ENCODE results near the gene LIN7A. TPM values are rescaled to one million over a fixed set of nuclear protein-coding genes. Genes with fewer than 3 reads are reported as not detected.

LIN7A gene
- polyA plus RNA-seq, 4 donors, result 0.27 to 9.0 (median 0.62) TPM

DNA sequence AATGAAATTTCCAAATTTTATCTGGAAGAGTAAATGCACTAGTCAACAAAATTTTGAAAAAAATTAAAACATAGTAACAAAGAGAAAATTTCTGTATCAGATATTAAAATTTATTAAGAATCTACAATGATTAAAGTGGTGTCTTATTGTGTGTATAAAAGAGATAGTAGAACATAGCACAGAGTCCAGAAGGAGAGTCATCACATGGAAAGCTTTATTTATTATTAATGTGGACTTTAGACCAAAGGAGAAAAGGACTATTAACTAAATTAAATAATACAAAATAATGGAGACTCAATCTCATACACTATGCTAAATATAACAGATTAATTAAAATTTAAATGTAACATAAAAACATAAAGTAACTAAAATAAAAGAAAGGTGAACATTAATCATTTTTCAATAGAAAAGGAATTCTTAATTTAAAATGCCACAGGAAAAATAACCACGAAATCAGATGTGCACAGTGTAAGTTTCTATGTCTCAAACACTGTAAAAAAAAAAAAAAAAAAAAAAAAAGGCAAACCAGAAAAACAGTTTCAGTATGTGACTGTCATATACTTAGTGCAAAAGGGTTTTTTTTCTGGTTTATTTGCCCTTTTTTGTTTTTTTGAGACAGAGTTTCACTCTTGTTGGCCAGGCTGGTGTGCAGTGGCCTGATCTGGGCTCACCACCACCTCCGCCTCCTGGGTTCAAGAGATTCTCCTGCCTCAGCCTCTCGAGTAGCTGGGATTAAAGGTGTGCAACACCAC, 125.6 kb downstream of the LIN7A start:
- Histone ChIP-seq H3K27ac (ENCODE audit: low read depth in 1 of 3, low read length in 2 of 3) (no peak overlapping the region), H3K27me3 (ENCODE audit: control insufficient read depth in 3 of 3, insufficient read depth in 3 of 3, low read length in 3 of 3) (no peaks in the 10 kb centered on the region), H3K36me3 (ENCODE audit: control insufficient read depth in 3 of 3, insufficient read depth in 2 of 3, low read depth in 1 of 3, low read length in 3 of 3) (peaks cover 0 to 3% (median 0%) of the 10 kb centered on the region in 3 donors), H3K4me3 (ENCODE audit: low read depth in 1 of 3, low read length in 3 of 3) (no peak overlapping the region), H3K4me1 (ENCODE audit: control insufficient read depth in 3 of 3, insufficient read depth in 2 of 3, low read depth in 1 of 3, low read length in 2 of 3) (no peaks in the 10 kb centered on the region), H3K9me3 (ENCODE audit: control insufficient read depth in 2 of 2, insufficient read depth in 1 of 2, low read depth in 1 of 2, low read length in 1 of 2) (no peaks in the 10 kb centered on the region)
- DNase-seq (no peak), FAIRE-seq (no peak)
- WGBS, 3 donors, result 77 to 86% (median 77%) methylated on average over 3 of the region's 3 CpGs

DNA sequence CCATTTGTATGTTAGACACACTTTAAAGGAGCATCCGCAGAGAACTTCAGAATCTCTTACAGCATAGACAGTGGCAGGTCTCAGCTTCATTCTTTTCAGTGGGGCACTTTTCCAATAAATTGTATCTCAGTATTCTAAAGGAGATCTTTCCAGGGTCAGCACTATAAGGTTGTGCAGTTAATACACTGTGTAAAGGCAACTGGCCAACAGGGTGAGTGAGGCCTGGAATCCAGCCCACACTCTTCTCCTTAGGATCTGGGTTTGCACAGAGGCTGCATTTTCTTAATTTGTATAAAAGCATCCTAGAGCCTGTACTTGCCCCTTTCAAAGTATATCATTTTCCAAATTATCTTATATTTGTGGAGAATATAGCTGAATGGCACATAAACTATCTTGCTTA, 126.9 kb downstream of the LIN7A start:
- Histone ChIP-seq H3K4me3 (ENCODE audit: low read depth in 1 of 3, low read length in 3 of 3) (no peak overlapping the region), H3K27ac (ENCODE audit: low read depth in 1 of 3, low read length in 2 of 3) (no peak overlapping the region), H3K27me3 (ENCODE audit: control insufficient read depth in 3 of 3, insufficient read depth in 3 of 3, low read length in 3 of 3) (no peaks in the 10 kb centered on the region), H3K4me1 (ENCODE audit: control insufficient read depth in 3 of 3, insufficient read depth in 2 of 3, low read depth in 1 of 3, low read length in 2 of 3) (no peaks in the 10 kb centered on the region), H3K36me3 (ENCODE audit: control insufficient read depth in 3 of 3, insufficient read depth in 2 of 3, low read depth in 1 of 3, low read length in 3 of 3) (peaks cover 0 to 3% (median 0%) of the 10 kb centered on the region in 3 donors), H3K9me3 (ENCODE audit: control insufficient read depth in 2 of 2, insufficient read depth in 1 of 2, low read depth in 1 of 2, low read length in 1 of 2) (no peaks in the 10 kb centered on the region)
- 0 to 45% (median 2%) methylated on average over 1 of the region's 1 CpG for WGBS, 3 donors
- no peak for DNase-seq
- no peak for FAIRE-seq

DNA sequence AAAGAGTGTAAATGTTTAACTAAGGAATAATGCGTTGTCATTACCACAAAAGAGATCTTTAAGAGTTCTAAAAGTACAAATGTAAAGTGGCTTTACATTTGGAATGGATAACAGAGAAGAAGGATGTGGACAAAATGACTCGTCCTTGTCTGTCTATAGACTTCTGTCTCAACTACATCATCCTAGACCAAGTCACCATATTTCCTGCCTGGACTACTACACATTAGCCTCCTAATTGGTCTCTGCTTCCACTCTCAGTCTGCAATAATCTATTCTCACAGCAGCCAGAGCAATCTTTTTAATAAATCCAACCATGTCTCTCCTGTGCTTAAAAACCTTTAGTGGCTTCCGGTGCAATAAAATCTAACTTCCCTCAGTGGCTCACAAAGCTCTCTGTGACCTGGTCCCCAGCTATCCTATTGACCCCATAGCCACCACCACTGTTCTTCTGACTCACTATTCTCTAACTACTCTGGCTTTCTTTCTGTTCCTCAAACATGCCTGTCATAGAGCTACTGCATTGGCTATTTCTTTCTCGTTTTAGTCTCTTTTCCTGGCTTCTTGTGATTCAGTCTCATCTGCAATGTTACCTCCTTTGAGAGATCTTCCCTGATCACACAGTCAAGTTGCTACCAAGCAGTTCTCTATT, 130.0 kb downstream of the LIN7A start:
- no peaks in the 10 kb centered on the region for H3K4me1 ChIP-seq (ENCODE audit: control insufficient read depth in 3 of 3, insufficient read depth in 2 of 3, low read depth in 1 of 3, low read length in 2 of 3)
- H3K9me3 ChIP-seq (ENCODE audit: control insufficient read depth in 2 of 2, insufficient read depth in 1 of 2, low read depth in 1 of 2, low read length in 1 of 2), result no peaks in the 10 kb centered on the region
- no peaks in the 10 kb centered on the region for H3K27me3 ChIP-seq (ENCODE audit: control insufficient read depth in 3 of 3, insufficient read depth in 3 of 3, low read length in 3 of 3)
- no peak for FAIRE-seq
- peaks cover 0 to 3% (median 0%) of the 10 kb centered on the region in 3 donors for H3K36me3 ChIP-seq (ENCODE audit: control insufficient read depth in 3 of 3, insufficient read depth in 2 of 3, low read depth in 1 of 3, low read length in 3 of 3)
- H3K4me3 ChIP-seq (ENCODE audit: low read depth in 1 of 3, low read length in 3 of 3), result no peak overlapping the region
- no peak overlapping the region for H3K27ac ChIP-seq (ENCODE audit: low read depth in 1 of 3, low read length in 2 of 3)
- no peak for DNase-seq
- 81 to 88% (median 83%) methylated on average over 4 of the region's 4 CpGs for WGBS, 3 donors

DNA sequence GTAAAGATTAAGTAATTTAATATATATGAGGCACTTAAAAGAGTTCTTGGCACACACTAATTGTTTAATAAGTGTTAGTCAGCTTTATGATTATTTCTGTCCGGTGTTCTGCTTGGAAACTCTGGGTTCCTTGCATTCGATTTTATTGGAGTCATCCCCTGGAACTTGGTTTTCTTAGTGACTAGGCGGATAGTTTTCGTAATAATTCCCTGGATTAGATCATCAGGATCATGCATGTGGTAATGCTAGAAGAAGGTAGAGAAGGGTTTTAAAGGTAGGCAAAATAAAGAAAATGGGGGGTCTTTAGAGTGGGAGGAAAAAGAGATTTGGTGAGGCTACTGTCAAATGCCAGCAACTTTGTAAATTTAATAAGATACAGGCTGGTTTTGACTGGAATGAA, 132.6 kb downstream of the LIN7A start:
- H3K4me3 ChIP-seq (ENCODE audit: low read depth in 1 of 3, low read length in 3 of 3), result no peak overlapping the region
- H3K9me3 ChIP-seq (ENCODE audit: control insufficient read depth in 2 of 2, insufficient read depth in 1 of 2, low read depth in 1 of 2, low read length in 1 of 2), result no peaks in the 10 kb centered on the region
- WGBS, 3 donors, result 85 to 91% (median 88%) methylated on average over 4 of the region's 4 CpGs
- H3K4me1 ChIP-seq (ENCODE audit: control insufficient read depth in 3 of 3, insufficient read depth in 2 of 3, low read depth in 1 of 3, low read length in 2 of 3), result no peaks in the 10 kb centered on the region
- H3K27ac ChIP-seq (ENCODE audit: low read depth in 1 of 3, low read length in 2 of 3), result no peak overlapping the region
- FAIRE-seq, result no peak
- DNase-seq, result no peak
- H3K27me3 ChIP-seq (ENCODE audit: control insufficient read depth in 3 of 3, insufficient read depth in 3 of 3, low read length in 3 of 3), result no peaks in the 10 kb centered on the region
- H3K36me3 ChIP-seq (ENCODE audit: control insufficient read depth in 3 of 3, insufficient read depth in 2 of 3, low read depth in 1 of 3, low read length in 3 of 3), result no peaks in the 10 kb centered on the region

DNA sequence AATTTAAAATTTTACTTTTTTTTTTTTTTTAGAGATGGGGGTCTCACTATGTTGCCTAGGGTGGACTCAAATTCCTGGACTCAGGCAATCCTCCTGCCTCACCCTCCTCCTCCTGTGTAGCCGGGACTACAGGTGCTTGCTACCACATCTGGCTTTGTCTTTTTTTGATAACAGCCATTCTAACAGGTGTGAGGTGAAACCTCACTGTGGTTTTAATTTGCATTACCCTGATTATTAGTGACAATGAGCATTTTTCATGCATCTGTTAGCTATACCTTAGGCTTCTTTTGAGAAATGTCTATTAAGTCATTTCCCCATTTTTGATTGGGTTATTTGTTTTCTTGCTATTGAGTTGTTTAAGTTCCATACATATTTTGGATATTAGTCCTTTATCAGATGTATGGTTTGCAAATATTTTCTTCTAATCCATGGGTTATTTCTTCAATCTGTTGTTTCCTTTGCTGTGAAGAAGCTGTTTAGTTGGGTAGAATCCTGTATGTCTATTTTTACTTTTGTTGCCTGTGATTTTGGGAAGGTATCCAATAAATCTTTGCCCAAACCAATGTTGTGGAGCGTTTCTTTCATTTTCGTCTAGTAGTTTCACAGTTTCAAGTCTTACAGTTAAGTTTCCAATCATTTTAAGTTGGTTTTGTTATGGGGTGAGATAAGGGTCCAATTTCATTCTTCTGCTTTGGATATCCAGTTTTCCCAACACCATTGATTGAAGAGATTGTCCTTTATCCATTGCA, 134.9 kb downstream of the LIN7A start:
- H3K9me3 ChIP-seq (ENCODE audit: control insufficient read depth in 2 of 2, insufficient read depth in 1 of 2, low read depth in 1 of 2, low read length in 1 of 2), result no peaks in the 10 kb centered on the region
- H3K27me3 ChIP-seq (ENCODE audit: control insufficient read depth in 3 of 3, insufficient read depth in 3 of 3, low read length in 3 of 3), result no peaks in the 10 kb centered on the region
- peaks cover 0 to 2% (median 0%) of the 10 kb centered on the region in 3 donors for H3K36me3 ChIP-seq (ENCODE audit: control insufficient read depth in 3 of 3, insufficient read depth in 2 of 3, low read depth in 1 of 3, low read length in 3 of 3)
- no peak overlapping the region for H3K27ac ChIP-seq (ENCODE audit: low read depth in 1 of 3, low read length in 2 of 3)
- WGBS, 3 donors, result 70 to 84% (median 80%) methylated on average over 3 of the region's 3 CpGs
- DNase-seq, result no peak
- no peak overlapping the region for H3K4me3 ChIP-seq (ENCODE audit: low read depth in 1 of 3, low read length in 3 of 3)
- no peak for FAIRE-seq
- no peaks in the 10 kb centered on the region for H3K4me1 ChIP-seq (ENCODE audit: control insufficient read depth in 3 of 3, insufficient read depth in 2 of 3, low read depth in 1 of 3, low read length in 2 of 3)

DNA sequence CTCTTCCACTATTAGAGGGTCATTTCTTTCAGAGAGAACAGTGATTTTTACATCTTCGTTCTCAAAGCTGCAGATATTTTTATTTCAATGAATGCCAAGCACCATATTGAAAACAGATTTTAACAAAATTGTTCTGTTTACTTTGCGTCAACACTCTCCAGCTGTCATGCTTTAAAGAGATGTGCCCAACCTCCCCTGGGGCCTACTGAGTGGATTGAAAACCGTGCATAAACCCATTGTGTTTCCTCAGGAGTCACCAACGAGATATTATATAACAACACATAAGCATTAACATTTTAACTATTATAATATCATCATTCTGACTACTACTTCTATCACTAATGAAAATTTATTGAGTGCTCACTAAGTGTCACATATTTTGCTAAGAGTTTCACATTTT, 139.5 kb downstream of the LIN7A start:
- Histone ChIP-seq H3K4me3 (ENCODE audit: low read depth in 1 of 3, low read length in 3 of 3) (no peak overlapping the region), H3K4me1 (ENCODE audit: control insufficient read depth in 3 of 3, insufficient read depth in 2 of 3, low read depth in 1 of 3, low read length in 2 of 3) (no peaks in the 10 kb centered on the region), H3K27ac (ENCODE audit: low read depth in 1 of 3, low read length in 2 of 3) (no peak overlapping the region), H3K36me3 (ENCODE audit: control insufficient read depth in 3 of 3, insufficient read depth in 2 of 3, low read depth in 1 of 3, low read length in 3 of 3) (peaks cover 0 to 2% (median 0%) of the 10 kb centered on the region in 3 donors), H3K27me3 (ENCODE audit: control insufficient read depth in 3 of 3, insufficient read depth in 3 of 3, low read length in 3 of 3) (no peaks in the 10 kb centered on the region), H3K9me3 (ENCODE audit: control insufficient read depth in 2 of 2, insufficient read depth in 1 of 2, low read depth in 1 of 2, low read length in 1 of 2) (no peaks in the 10 kb centered on the region)
- FAIRE-seq (no peak), DNase-seq (no peak)
- 47 to 60% (median 51%) methylated on average over 4 of the region's 4 CpGs for WGBS, 3 donors

DNA sequence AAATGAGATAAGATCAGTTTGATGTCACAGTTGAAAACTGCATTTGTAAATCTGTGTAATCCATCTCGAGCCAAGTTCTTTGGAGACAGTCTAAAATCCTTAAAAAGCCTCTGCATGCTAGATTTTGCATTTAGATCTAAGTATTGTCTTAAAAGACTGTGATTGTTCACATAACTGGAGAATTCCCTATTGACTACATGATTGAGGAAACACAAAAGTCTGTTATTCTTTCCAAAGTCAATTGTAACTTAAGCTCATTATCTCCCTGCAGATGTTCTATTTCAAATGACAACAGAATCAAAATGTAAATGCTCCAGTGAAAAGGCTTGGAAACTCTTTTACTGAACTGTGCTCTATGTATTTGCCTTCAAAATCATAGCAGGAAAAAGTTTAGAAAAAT, 143.2 kb downstream of the LIN7A start:
- WGBS, 3 donors, result 29 to 41% (median 36%) methylated on average over 1 of the region's 1 CpG
- DNase-seq, result no peak
- H3K4me1 ChIP-seq (ENCODE audit: control insufficient read depth in 3 of 3, insufficient read depth in 2 of 3, low read depth in 1 of 3, low read length in 2 of 3), result no peaks in the 10 kb centered on the region
- H3K36me3 ChIP-seq (ENCODE audit: control insufficient read depth in 3 of 3, insufficient read depth in 2 of 3, low read depth in 1 of 3, low read length in 3 of 3), result no peaks in the 10 kb centered on the region
- FAIRE-seq, result no peak
- H3K27ac ChIP-seq (ENCODE audit: low read depth in 1 of 3, low read length in 2 of 3), result no peak overlapping the region
- H3K27me3 ChIP-seq (ENCODE audit: control insufficient read depth in 3 of 3, insufficient read depth in 3 of 3, low read length in 3 of 3), result no peaks in the 10 kb centered on the region
- no peak overlapping the region for H3K4me3 ChIP-seq (ENCODE audit: low read depth in 1 of 3, low read length in 3 of 3)
- no peaks in the 10 kb centered on the region for H3K9me3 ChIP-seq (ENCODE audit: control insufficient read depth in 2 of 2, insufficient read depth in 1 of 2, low read depth in 1 of 2, low read length in 1 of 2)

DNA sequence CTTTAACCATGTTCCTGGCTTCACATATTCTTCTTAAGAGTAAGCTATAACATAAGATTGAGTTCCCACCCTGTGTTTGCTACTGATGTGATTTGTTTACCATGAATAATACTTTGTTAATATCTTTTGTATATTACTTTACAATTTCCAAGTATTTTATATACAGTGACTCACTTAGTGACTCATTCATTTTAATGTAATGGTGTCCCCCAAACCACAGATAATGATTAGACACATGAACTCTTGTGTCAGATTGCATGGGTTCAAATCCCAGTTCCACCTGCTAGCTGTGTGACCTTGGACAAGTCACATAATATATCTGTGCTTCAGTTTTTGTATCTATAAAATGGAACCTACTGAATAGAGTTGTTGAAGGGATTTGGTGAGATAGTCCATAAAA, 144.9 kb downstream of the LIN7A start:
- FAIRE-seq (no peak), DNase-seq (no peak)
- no peaks in the 10 kb centered on the region for H3K9me3 ChIP-seq (ENCODE audit: control insufficient read depth in 2 of 2, insufficient read depth in 1 of 2, low read depth in 1 of 2, low read length in 1 of 2)
- no peak overlapping the region for H3K27ac ChIP-seq (ENCODE audit: low read depth in 1 of 3, low read length in 2 of 3)
- no peaks in the 10 kb centered on the region for H3K36me3 ChIP-seq (ENCODE audit: control insufficient read depth in 3 of 3, insufficient read depth in 2 of 3, low read depth in 1 of 3, low read length in 3 of 3)
- no peak overlapping the region for H3K4me3 ChIP-seq (ENCODE audit: low read depth in 1 of 3, low read length in 3 of 3)
- H3K27me3 ChIP-seq (ENCODE audit: control insufficient read depth in 3 of 3, insufficient read depth in 3 of 3, low read length in 3 of 3), result no peaks in the 10 kb centered on the region
- H3K4me1 ChIP-seq (ENCODE audit: control insufficient read depth in 3 of 3, insufficient read depth in 2 of 3, low read depth in 1 of 3, low read length in 2 of 3), result no peaks in the 10 kb centered on the region

Measured in small intestine (tissue), 7 donors.